DMS114 treated with DMSO at 0.1 percent for 48 hours (cell line): Measurements from ENCODE around the gene PRKCG.
"Not testable (repeated sequence)": the region's sequence is repeated elsewhere in the genome, so short reads cannot be mapped to it uniquely, and the experiment has no call there.

ENCODE experiments used
- DNase-seq: peaks from one replicate; lab custom pipeline; 2025; ENCODE audit not compliant: unreplicated experiment; lab: John Stamatoyannopoulos, UW

The PRKCG gene

GRCh38 chr19:53942001-53942786 lies 60.2 kb downstream of the PRKCG start:
- DNase-seq, result no peak

GRCh38 chr19:53944416-53944815 lies 62.4 kb downstream of the PRKCG start:
- DNase-seq, result no peak

GRCh38 chr19:53944933-53945332 lies 62.9 kb downstream of the PRKCG start:
- DNase-seq, result no peak

- DNase-seq, result no peak
These were observed 63.4 kb downstream of the PRKCG start for GRCh38 chr19:53945441-53945840.

DNA sequence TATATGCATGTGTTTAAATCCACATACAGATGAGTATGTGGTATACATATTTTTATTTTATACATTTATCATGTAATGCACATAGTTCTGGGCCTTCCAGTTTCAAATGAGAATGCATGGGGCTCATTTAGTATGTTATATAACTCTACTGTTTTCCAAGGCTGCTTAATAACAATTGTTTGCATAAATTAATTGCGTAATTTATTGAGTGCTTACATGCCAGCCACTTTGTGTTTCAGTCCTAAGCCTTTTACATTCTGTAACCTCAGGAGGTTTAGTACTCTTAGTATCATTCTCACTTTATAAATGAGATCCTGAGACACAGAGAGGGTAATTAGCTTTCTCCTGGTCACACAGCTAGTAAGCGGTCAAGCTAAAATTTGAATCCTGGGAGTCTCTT lies 64.0 kb downstream of the PRKCG start:
- no peak for DNase-seq

GRCh38 chr19:53947624-53948023 lies 65.6 kb downstream of the PRKCG start:
- peak; percentile 15 for DNase-seq

DNA sequence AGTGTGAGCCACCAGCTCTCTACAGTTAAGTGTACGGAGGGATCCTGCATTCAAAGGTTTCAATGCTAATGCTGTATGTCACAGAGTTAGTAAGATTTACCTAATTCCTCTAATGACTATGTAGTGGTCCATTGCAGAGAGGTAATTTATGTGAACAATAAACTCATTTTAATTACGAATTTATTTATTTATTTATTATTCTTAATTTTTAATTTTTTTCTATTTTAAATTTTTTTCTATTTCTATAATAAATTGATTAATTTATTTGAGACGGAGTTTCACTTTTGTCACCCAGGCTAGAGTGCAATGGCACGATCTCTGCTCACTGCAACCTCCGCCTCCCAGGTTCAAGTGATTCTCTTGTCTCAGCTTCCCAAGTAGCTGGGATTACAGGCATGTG lies 66.6 kb downstream of the PRKCG start:
- not testable (repeated sequence) for DNase-seq

- no peak for DNase-seq
These were observed 69.4 kb downstream of the PRKCG start for GRCh38 chr19:53951436-53951835.

GRCh38 chr19:53951947-53952346 lies 70.0 kb downstream of the PRKCG start:
- no peak for DNase-seq

- DNase-seq, result no peak
These were observed 71.4 kb downstream of the PRKCG start for GRCh38 chr19:53953383-53953782.
